ENCODE results near the gene EPN2. TPM values are rescaled to one million over a fixed set of nuclear protein-coding genes. Genes with fewer than 3 reads are reported as not detected.
A peak's percentile ranks its signal among the peaks of the same experiment; 100 is the strongest.
"Not testable (repeated sequence)": the region's sequence is repeated elsewhere in the genome, so short reads cannot be mapped to it uniquely, and the experiment has no call there.

Gene EPN2
- total RNA-seq, 4 donors from 2014 or later, result 92.7 to 141 (median 119) TPM

DNA sequence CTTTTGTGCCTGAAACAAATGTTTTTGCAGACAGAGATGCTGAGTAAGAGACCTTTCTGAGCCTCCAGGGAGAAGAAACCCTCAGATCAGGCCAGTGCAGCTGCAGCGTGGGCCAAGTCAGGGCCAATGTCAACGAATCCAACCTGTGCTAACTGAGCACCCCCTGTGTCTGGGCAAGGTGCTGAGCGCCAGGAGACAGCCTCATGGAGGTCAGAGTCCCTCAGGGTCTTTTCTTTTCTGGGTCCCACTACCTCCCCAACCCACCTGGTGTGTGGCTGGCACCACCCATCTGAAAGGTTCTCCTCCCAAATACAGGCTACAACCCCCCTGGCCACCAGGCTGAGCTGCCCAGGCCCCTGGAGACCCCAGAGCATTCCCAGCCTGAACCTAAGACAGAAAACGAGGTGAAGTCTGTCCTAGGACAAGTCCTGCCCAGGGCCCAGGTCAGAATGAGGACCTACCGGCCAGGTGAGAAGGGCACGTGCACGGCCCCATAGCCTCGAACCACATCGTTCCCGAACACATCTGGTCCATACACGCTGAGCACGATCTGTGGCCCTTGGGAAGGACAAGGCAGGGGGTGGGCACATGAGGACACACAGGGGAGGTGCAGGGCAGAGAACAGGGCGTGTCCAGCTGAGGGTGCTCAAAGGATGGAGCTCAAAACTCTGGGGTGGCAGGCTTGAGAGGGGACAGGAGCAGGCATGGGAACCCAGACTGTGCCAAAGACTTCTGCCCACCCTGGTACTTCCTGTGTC lies 110.3 kb downstream of the EPN2 start:
- H3K27ac ChIP-seq, result peak overlapping the region; percentile 28 to 88 (median 74)
- H3K36me3 ChIP-seq, result peaks cover 0 to 3% (median 0%) of the 10 kb centered on the region in 3 donors
- WGBS, 2 donors, result 83 to 88% methylated on average over 11 to 13 of the region's 13 CpGs
- H3K27me3 ChIP-seq, result no peaks in the 10 kb centered on the region
- no peaks in the 10 kb centered on the region for H3K9me3 ChIP-seq
- TF ChIP-seq, protein P1, sequence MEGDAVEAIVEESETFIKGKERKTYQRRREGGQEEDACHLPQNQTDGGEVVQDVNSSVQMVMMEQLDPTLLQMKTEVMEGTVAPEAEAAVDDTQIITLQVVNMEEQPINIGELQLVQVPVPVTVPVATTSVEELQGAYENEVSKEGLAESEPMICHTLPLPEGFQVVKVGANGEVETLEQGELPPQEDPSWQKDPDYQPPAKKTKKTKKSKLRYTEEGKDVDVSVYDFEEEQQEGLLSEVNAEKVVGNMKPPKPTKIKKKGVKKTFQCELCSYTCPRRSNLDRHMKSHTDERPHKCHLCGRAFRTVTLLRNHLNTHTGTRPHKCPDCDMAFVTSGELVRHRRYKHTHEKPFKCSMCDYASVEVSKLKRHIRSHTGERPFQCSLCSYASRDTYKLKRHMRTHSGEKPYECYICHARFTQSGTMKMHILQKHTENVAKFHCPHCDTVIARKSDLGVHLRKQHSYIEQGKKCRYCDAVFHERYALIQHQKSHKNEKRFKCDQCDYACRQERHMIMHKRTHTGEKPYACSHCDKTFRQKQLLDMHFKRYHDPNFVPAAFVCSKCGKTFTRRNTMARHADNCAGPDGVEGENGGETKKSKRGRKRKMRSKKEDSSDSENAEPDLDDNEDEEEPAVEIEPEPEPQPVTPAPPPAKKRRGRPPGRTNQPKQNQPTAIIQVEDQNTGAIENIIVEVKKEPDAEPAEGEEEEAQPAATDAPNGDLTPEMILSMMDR (IDR thresholded peaks at IDR 0.05), result no peak
- no peak for TF ChIP-seq POLR2A (IDR thresholded peaks at IDR 0.05)
- TF ChIP-seq EP300 (IDR thresholded peaks at IDR 0.05), result no peak
- no peak overlapping the region for H3K4me3 ChIP-seq
- no peak for DNase-seq (ENCODE audit: low spot score in 2 of 2)
- H3K4me1 ChIP-seq, result peaks cover 0 to 43% (median 21%) of the 10 kb centered on the region in 4 donors

DNA sequence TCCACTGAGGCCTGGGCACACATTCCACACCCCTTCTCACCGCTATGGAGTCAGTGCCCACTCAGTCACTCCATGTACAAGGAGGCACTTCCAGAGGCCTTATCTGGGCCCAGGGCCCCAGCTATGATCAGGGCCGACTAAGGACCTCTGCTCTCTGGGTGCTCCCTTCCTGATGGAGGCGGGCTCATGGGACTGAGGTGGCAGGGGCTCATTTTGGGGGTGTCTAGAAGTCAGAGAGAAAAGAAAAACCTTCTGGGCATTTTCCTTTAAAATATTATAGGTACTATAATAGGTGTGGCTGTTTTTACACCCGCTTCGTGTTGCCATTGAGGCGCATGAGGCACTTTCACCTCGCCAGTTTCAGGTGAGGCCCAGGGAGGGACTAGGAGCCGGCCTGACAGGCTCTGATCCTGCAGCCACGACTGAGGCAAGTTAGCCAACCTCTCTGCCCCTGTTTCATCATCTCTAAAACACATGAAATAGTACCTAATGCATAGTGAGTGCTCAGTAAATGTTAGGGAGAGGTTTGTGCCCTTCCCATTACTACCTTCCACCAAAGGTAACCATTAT lies 111.0 kb downstream of the EPN2 start:
- TF ChIP-seq, protein P1 (IDR thresholded peaks at IDR 0.05), result no peak
- TF ChIP-seq EP300 (IDR thresholded peaks at IDR 0.05) (no peak), POLR2A (IDR thresholded peaks at IDR 0.05) (no peak)
- H3K27ac ChIP-seq, result peak overlapping the region in 2 of 4 donors; percentile 65 to 88
- WGBS, 2 donors, result 82 to 84% methylated on average over 9 of the region's 9 CpGs

DNA sequence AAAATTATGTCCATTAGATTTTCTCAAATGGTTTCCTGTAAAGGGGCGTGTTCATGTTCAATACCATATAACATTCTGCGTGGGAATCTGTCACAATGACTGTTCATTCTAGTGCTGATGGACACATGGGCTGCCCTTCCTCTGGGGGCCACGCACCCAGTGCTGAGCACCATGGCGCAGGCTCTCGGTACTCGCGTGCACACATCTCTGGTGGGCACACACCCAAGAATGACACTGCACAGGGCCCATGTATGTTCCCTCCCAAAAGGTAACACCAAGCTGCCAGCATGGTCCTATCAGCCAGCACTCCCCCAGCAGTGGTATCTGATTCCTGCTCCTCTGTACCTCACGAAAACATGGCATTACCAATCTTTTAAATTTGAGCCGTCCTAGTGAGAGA lies 111.6 kb downstream of the EPN2 start:
- Histone ChIP-seq H3K36me3 (peaks cover 0 to 3% (median 0%) of the 10 kb centered on the region in 3 donors), H3K9me3 (no peaks in the 10 kb centered on the region), H3K27me3 (no peaks in the 10 kb centered on the region), H3K4me3 (no peak overlapping the region), H3K4me1 (peaks cover 0 to 32% (median 17%) of the 10 kb centered on the region in 4 donors), H3K27ac (no peak overlapping the region)
- WGBS, 2 donors, result 95% methylated on average over 9 of the region's 9 CpGs
- DNase-seq (ENCODE audit: low spot score in 2 of 2), result no peak
- TF ChIP-seq POLR2A (IDR thresholded peaks at IDR 0.05), result no peak
- TF ChIP-seq, protein P1 (IDR thresholded peaks at IDR 0.05), result no peak
- no peak for TF ChIP-seq EP300 (IDR thresholded peaks at IDR 0.05)

More for the DNA sequence above, 111.0 kb downstream of the EPN2 start:
- DNase-seq (ENCODE audit: low spot score in 2 of 2), result no peak
- Histone ChIP-seq H3K27me3 (no peaks in the 10 kb centered on the region), H3K9me3 (no peaks in the 10 kb centered on the region), H3K4me1 (peaks cover 0 to 37% (median 19%) of the 10 kb centered on the region in 4 donors), H3K4me3 (no peak overlapping the region), H3K36me3 (peaks cover 0 to 3% (median 0%) of the 10 kb centered on the region in 3 donors)

DNA sequence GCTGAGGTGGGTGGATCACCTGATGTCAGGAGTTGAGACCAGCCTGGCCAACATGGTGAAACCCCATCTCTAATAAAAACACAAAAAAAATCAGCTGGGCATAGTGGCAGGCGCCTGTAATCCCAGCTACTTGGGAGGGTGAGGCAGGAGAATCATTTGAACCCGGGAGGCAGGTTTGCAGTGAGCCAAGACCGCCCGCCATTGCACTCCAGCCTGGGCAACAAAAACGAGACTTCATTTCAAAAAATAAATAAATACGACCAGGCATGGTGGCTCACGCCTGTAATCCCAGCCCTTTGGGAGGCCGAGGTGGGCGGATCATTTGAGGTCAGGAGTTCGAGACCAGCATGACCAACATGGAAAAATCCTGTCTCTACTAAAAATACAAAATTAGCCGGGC lies 116.2 kb downstream of the EPN2 start:
- H3K9me3 ChIP-seq; H3K27me3 ChIP-seq; H3K4me3 ChIP-seq; H3K4me1 ChIP-seq; H3K27ac ChIP-seq; DNase-seq (ENCODE audit: low spot score in 2 of 2): not testable (repeated sequence)
- 89 to 92% methylated on average over 11 of the region's 11 CpGs for WGBS, 2 donors
- H3K36me3 ChIP-seq, result peaks cover 0 to 32% (median 0%) of the 10 kb centered on the region in 3 donors

DNA sequence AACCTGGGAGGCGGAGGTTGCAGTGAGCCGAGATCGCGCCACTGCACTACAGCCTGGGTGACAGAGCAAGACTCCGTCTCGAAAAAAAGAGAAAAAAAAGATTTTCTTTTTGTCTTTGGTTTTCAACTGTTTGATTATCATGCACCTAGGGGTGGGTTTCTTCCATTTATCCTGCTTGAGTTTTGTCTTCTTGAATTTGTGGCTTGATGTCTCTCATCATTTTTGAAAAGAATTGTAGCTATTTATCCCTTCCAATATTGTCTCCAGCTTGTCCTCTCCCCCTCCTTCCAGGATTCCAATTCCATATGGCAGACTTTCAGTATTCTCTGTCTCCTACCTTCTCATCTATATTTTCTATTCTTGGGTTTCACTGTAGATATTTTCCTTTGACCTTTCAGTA lies 117.6 kb downstream of the EPN2 start:
- DNase-seq (ENCODE audit: low spot score in 2 of 2), result no peak
- peaks cover 0 to 41% (median 0%) of the 10 kb centered on the region in 3 donors for H3K36me3 ChIP-seq
- no peaks in the 10 kb centered on the region for H3K27me3 ChIP-seq
- no peak overlapping the region for H3K4me3 ChIP-seq
- no peaks in the 10 kb centered on the region for H3K4me1 ChIP-seq
- no peaks in the 10 kb centered on the region for H3K9me3 ChIP-seq
- TF ChIP-seq POLR2A (IDR thresholded peaks at IDR 0.05) (no peak), EP300 (IDR thresholded peaks at IDR 0.05) (no peak)
- TF ChIP-seq, protein P1 (IDR thresholded peaks at IDR 0.05), result no peak
- no peak overlapping the region for H3K27ac ChIP-seq
- WGBS, 2 donors, result 89 to 90% methylated on average over 6 of the region's 6 CpGs

Data from tibial nerve (tissue), 4 donors.